Spinal cord (tissue), 10 donors: ENCODE data around the gene ATF5. TPM values are rescaled to one million over a fixed set of nuclear protein-coding genes. Genes with fewer than 3 reads are reported as not detected.

ENCODE experiments used
- DNase-seq, 6 donors: peaks; one replicate each; pipeline versions ENCODE4 v3.0.0 to v3.0.0-alpha.2; 2013 to 2015; ENCODE audit warnings: low spot score in 6 of 6, low read depth in 4 of 6
- H3K27ac ChIP-seq: one replicate; pipeline ENCODE4 v1.5.1; 2013; ENCODE audit warnings: low read depth, low read length, control low read depth
- H3K27me3 ChIP-seq: one replicate; pipeline ENCODE4 v1.6.1; 2013; ENCODE audit warnings: low read length; ENCODE audit not compliant: control insufficient read depth, insufficient read depth
- H3K36me3 ChIP-seq: one replicate; pipeline ENCODE4 v1.6.1; 2013; ENCODE audit warnings: low read length; ENCODE audit not compliant: control insufficient read depth, insufficient read depth
- H3K4me1 ChIP-seq: one replicate; pipeline ENCODE4 v1.6.1; 2013; ENCODE audit warnings: low read length; ENCODE audit not compliant: control insufficient read depth, insufficient read depth
- H3K4me3 ChIP-seq: one replicate; pipeline ENCODE4 v1.5.1; 2013; ENCODE audit warnings: low read depth, low read length, control low read depth
- H3K9me3 ChIP-seq: one replicate; pipeline ENCODE4 v1.6.1; 2013; ENCODE audit warnings: low read length; ENCODE audit not compliant: control insufficient read depth, insufficient read depth
- WGBS: methylation state at CpG from one replicate; pipeline ENCODE4 v1.1.5; 2013; ENCODE audit warnings: missing lambda C conversion rate; ENCODE audit not compliant: insufficient coverage; 5-methylcytosine and 5-hydroxymethylcytosine counted together
- polyA plus RNA-seq, 2 donors: library from polyadenylated mRNA; unstranded; fragments of 120-200 nt; gene quantifications; one replicate each; pipeline ENCODE4 v1.2.1, GENCODE V29; 2013; ENCODE audit not compliant: insufficient read length in 2 of 2
- total RNA-seq, 2 donors: library from RNA; depleted of rRNA in 1 of 2; stranded (reverse); fragments of 120-200 nt in 1 of 2; fragments of >200 nt in 1 of 2; gene quantifications; one replicate each; pipeline versions ENCODE4 v1.2.3 to v1.2.4, GENCODE V29; 2013 to 2014
- donor health status: healthy.

Gene ATF5
- total and polyA plus RNA-seq, 4 donors, result 2.6 to 19.5 (median 13.1) TPM

DNA sequence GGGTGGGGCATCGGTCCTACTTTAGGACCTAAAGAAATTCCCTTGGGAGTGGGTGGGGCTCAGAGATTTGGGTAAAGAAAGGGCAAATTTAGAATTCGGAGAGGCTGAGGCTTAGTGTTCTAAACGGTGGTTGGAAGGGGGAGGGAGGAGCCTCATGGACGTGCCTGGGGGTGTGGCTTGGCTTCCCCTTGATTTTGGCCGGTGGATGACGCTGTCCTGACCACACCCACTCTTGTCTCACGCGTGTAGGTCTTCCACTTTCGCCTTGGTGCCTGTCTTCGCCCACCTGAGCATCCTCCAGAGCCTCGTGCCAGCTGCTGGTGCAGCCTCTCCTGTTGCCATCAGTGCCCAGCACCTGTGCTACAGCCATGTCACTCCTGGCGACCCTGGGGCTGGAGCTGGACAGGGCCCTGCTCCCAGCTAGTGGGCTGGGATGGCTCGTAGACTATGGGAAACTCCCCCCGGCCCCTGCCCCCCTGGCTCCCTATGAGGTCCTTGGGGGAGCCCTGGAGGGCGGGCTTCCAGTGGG, 1.5 kb downstream of the ATF5 start:
- peak in 1 of 6 donors; percentile 15 for DNase-seq
- no peak overlapping the region for H3K27ac ChIP-seq

DNA sequence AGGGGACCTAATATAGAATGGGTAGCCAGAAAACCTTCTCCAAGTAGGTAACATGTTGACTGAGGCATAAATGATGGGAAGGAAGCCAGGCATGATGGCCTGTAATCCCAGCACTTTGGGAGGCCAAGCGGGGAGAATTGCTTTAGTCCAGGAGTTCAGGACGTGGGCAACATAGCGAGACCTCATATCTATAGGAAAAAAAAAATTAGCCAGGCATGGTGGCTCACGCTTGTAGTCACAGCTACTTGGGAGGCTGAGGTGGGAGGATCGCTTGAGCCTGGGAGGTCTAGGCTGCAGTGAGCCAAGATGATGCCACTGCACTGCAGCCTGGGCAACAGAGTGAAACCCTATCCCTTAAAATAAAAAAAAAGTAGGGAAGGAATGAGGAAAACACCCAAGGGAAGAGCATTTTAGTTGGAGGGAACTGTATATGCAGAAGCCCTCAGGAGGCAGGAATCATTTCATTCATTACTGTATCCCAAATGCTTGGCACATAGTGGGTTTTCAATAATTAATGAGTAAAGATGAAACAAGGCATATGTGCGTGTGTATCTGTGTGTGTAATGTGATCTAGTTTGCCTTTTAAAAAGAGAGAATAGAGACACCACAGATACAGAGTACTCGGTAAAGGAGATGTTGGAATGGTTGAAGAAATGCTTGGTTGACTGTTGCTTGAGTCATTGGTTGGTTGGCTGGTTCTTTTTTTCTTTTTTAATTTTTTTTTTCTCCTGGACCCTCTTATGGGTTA, 2.5 kb downstream of the ATF5 start:
- peaks cover 24% of the 10 kb centered on the region for H3K4me1 ChIP-seq
- no peaks in the 10 kb centered on the region for H3K27me3 ChIP-seq
- no peak overlapping the region for H3K27ac ChIP-seq
- DNase-seq, result no peak
- H3K9me3 ChIP-seq, result no peaks in the 10 kb centered on the region
- 100% methylated on average over 2 of the region's 7 CpGs for WGBS
- H3K36me3 ChIP-seq, result peaks cover 26% of the 10 kb centered on the region
- no peak overlapping the region for H3K4me3 ChIP-seq

More for the DNA sequence above, 1.5 kb downstream of the ATF5 start:
- WGBS, result 58% methylated on average over 14 of the region's 15 CpGs
- peak overlapping the region; percentile 96 for H3K4me3 ChIP-seq
- H3K4me1 ChIP-seq, result peaks cover 24% of the 10 kb centered on the region
- H3K36me3 ChIP-seq, result peaks cover 30% of the 10 kb centered on the region
- H3K9me3 ChIP-seq, result no peaks in the 10 kb centered on the region
- no peaks in the 10 kb centered on the region for H3K27me3 ChIP-seq

DNA sequence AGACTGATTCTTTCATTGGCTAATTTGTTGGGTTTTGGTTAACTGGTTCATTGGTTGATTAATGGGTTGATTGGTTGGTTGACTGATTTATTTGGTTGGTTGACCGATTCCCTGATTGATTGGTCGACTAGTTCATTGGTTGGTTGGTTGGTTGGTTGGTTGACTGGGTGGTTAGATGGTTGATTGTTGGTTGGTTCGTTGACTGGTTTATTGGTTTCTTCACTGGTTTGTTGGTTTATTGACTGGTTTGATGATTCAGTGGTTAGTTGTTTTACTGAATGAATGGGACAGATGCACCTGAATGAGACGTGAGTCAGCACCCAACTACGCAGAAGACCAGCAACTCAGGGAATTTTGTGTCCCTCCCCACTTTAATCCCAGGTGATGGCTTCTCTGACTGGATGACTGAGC, 3.0 kb downstream of the ATF5 start:
- Histone ChIP-seq H3K36me3 (peaks cover 20% of the 10 kb centered on the region), H3K27me3 (no peaks in the 10 kb centered on the region), H3K27ac (no peak overlapping the region), H3K4me3 (no peak overlapping the region), H3K9me3 (no peaks in the 10 kb centered on the region), H3K4me1 (peaks cover 21% of the 10 kb centered on the region)
- DNase-seq, result no peak
- 100% methylated on average over 3 of the region's 5 CpGs for WGBS

DNA sequence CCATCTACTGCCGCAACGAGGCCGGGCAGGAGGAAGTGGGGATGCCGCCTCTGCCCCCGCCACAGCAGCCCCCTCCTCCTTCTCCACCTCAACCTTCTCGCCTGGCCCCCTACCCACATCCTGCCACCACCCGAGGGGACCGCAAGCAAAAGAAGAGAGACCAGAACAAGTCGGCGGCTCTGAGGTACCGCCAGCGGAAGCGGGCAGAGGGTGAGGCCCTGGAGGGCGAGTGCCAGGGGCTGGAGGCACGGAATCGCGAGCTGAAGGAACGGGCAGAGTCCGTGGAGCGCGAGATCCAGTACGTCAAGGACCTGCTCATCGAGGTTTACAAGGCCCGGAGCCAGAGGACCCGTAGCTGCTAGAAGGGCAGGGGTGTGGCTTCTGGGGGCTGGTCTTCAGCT, 3.7 kb downstream of the ATF5 start:
- Histone ChIP-seq H3K27ac (no peak overlapping the region), H3K9me3 (no peaks in the 10 kb centered on the region), H3K4me3 (no peak overlapping the region), H3K4me1 (peaks cover 23% of the 10 kb centered on the region), H3K27me3 (no peaks in the 10 kb centered on the region), H3K36me3 (peaks cover 13% of the 10 kb centered on the region)
- WGBS, result 95% methylated on average over 18 of the region's 25 CpGs
- DNase-seq, result no peak

DNA sequence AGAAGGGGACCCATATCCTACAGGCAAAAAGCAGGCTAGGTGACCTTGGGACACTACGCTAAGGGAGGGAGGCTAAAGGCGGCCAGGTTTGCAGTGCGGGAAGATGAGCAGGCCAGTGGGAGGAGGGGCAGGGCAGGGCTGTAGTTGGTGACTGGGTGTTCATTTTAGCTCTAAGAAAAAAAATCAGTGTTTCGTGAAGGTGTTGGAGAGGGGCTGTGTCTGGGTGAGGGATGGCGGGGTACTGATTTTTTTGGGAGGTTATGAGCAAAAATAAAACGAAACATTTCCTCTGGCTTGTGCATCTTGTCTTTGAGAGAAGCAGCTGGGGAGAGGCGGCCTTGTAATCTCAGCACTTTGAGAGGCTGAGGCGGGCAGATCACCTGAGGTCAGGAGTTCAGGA, 4.6 kb downstream of the ATF5 start:
- WGBS, result 89% methylated on average over 7 of the region's 8 CpGs
- Histone ChIP-seq H3K27ac (no peak overlapping the region), H3K27me3 (no peaks in the 10 kb centered on the region), H3K4me3 (no peak overlapping the region), H3K4me1 (peaks cover 18% of the 10 kb centered on the region), H3K36me3 (peaks cover 10% of the 10 kb centered on the region), H3K9me3 (no peaks in the 10 kb centered on the region)
- no peak for DNase-seq

DNA sequence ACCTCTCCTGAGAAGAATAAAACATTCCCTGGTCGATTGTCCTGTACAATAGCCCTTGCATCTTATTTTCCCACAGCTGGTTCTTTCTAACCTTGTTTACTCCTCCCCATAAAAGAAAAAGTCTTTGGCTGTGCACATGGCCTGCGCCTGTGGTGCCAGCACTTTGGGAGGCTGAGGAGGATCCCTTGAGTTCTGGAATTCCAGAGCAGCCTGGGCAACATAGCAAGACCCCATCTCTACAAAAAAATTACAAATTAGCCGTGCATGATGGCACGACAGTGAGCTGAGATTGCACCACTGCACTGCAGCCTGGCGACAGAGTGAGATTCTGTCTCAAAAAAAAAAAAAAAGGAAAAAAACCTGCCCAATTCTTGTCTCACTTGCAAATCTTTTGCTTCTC, 7.5 kb downstream of the ATF5 start:
- H3K27ac ChIP-seq, result no peak overlapping the region
- H3K9me3 ChIP-seq, result no peaks in the 10 kb centered on the region
- H3K36me3 ChIP-seq, result peaks cover 5% of the 10 kb centered on the region
- H3K4me3 ChIP-seq, result no peak overlapping the region
- peaks cover 9% of the 10 kb centered on the region for H3K4me1 ChIP-seq
- DNase-seq, result no peak
- no peaks in the 10 kb centered on the region for H3K27me3 ChIP-seq
- WGBS, result 74% methylated on average over 3 of the region's 5 CpGs

DNA sequence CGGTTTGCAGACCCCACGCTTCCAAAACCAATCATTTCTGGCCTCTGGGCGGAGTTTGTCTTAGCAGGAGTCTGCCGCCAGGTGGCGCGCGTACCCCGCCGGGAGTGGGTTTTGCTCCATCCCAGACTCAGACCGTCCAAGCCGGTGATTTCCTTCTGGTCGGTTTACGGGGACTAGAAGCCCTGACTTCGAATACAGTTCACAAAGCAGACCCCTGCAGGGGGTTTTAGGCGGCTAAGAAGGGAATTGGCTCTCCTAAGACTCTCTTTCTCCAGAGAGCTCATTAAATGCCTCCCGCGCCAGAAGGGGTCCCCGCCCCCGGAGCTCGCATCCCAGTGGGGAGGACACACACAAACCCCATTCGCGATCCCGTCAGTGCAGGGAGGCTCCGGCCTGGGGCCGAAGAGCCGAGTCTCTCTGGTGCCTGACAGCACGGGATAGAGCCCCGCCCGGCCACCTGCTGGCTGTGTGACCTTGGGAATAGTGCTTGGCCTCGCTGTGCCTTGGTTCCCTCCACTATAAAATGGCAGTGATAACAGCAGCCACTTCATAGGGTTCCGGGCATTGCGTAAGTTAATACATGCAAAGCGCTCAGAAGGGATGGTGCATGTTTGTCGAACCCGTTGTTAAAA, 8.9 kb downstream of the ATF5 start:
- peak in 5 of 6 donors; percentile 57 to 93 (median 71) for DNase-seq
- 14% methylated on average over 34 of the region's 35 CpGs for WGBS
- peak overlapping the region; percentile 22 for H3K4me3 ChIP-seq

DNA sequence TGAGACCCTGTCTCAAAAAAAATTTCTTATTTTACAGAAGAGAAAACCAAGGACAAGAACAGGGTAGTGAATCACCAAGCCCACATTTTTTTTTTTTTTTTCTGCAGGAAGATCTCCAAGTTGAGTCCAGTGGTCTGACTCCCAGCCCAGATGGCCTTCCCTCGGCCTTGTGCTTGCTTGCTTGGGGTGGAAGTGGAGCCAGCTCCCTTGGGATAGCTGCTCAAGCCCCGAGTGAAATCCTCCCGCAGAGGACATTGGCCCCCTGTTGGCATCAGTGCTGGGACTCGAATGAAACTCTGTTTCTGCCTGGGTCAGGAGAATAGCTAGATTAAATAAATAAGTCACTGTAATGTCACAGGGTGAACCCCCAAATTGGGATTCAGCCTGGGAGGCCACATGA, 9.7 kb downstream of the ATF5 start:
- no peak for DNase-seq
- Histone ChIP-seq H3K4me3 (no peak overlapping the region), H3K4me1 (peaks cover 9% of the 10 kb centered on the region), H3K36me3 (no peaks in the 10 kb centered on the region), H3K27ac (no peak overlapping the region), H3K9me3 (no peaks in the 10 kb centered on the region), H3K27me3 (no peaks in the 10 kb centered on the region)
- WGBS, result 79% methylated on average over 4 of the region's 4 CpGs

More for the DNA sequence above, 8.9 kb downstream of the ATF5 start:
- H3K9me3 ChIP-seq, result no peaks in the 10 kb centered on the region
- H3K4me1 ChIP-seq, result peaks cover 9% of the 10 kb centered on the region
- H3K27ac ChIP-seq, result no peak overlapping the region
- no peaks in the 10 kb centered on the region for H3K27me3 ChIP-seq
- H3K36me3 ChIP-seq, result peaks cover 2% of the 10 kb centered on the region

DNA sequence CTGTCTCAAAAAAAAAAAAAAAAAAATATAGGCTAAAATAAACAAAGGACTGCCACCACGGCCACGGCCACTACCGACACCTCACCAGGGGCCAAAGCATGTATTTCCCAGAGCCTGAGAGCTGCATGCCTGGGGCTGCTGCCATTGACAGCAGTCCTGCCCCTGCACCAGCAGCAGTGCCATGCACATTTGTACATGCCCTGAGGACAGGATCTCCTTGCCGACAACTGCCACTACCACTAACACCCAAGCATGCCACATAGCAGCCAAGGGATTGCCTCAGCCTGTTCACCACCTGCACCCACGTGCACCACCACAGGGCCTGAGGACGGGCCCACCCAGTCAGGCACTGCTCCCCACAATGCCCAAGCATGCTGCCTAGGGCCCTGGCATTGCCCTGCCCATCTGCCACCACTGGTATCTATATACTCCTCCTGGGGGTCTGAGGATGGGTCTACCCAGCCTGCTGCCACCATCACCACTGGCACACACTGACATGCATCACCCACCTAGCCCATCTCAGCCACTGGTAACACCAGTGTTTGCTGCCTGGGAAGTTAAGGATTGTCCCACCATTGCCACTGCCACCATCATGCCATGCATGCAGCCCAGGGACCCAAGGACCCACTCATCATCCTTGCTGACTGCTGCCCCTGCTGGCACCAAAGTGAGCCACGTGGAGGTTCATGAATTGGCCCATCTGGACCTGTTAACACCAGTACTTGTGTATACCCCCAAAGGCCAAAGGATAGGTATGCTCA, 10.9 kb downstream of the ATF5 start:
- H3K36me3 ChIP-seq, result no peaks in the 10 kb centered on the region
- no peaks in the 10 kb centered on the region for H3K27me3 ChIP-seq
- H3K4me1 ChIP-seq, result peaks cover 9% of the 10 kb centered on the region
- 71% methylated on average over 7 of the region's 7 CpGs for WGBS
- no peak for DNase-seq
- no peaks in the 10 kb centered on the region for H3K9me3 ChIP-seq
- no peak overlapping the region for H3K27ac ChIP-seq
- no peak overlapping the region for H3K4me3 ChIP-seq
